Measurements from ENCODE around the gene RASSF10.

Gene RASSF10

DNA sequence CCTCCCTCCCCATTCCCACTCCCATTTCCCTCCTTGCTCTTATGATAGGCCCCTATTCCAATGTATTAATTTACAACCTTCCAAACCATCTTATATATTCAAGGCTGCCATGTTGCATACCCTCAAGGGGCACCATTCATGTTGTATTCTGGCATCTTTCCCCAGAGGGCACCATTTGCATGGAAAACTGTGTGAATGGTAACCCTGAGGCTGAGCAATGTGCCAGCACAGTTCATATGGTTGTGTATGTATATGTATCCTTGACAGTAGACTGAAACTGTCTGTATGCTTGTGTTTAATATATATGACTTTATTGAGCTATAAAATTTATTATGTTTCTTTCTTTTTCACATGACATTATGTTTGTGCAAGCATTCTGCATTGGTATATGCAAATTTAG is 7.3 kb downstream of the RASSF10 start:
- no peak for DNase-seq (ENCODE audit: low read depth)
- TF ChIP-seq, protein P1, sequence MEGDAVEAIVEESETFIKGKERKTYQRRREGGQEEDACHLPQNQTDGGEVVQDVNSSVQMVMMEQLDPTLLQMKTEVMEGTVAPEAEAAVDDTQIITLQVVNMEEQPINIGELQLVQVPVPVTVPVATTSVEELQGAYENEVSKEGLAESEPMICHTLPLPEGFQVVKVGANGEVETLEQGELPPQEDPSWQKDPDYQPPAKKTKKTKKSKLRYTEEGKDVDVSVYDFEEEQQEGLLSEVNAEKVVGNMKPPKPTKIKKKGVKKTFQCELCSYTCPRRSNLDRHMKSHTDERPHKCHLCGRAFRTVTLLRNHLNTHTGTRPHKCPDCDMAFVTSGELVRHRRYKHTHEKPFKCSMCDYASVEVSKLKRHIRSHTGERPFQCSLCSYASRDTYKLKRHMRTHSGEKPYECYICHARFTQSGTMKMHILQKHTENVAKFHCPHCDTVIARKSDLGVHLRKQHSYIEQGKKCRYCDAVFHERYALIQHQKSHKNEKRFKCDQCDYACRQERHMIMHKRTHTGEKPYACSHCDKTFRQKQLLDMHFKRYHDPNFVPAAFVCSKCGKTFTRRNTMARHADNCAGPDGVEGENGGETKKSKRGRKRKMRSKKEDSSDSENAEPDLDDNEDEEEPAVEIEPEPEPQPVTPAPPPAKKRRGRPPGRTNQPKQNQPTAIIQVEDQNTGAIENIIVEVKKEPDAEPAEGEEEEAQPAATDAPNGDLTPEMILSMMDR (conservative IDR thresholded peaks at IDR 0.05; ENCODE audit: low read depth, low read length): no peak
- H3K4me3 ChIP-seq (ENCODE audit: low read length): no peak overlapping the region

- no peak overlapping the region for H3K4me3 ChIP-seq (ENCODE audit: low read length)
- TF ChIP-seq, protein P1 (conservative IDR thresholded peaks at IDR 0.05; ENCODE audit: low read depth, low read length): no peak
- DNase-seq (ENCODE audit: low read depth): no peak
Observed at GRCh38 chr11:13019313-13019712, 10.2 kb downstream of the RASSF10 start.

DNA sequence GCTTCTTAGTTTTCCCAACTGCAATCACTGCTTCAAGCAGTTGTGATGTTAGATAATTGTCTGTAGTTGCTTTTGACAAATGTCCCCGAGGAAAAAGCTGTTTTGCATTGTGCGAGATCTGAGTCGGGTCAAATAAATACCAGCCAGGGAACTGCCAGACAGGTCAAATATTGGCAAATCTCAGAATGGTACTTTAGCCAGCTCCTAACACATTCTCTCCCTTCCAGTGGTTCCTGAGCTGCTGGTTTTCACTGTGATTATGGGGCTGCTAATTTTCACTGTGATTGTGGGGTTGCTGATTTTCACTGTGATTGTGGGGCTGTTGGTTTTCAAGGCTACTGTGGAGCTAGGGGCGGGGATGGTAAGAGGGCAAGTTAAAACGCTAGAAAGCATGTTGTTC is 14.3 kb downstream of the RASSF10 start:
- TF ChIP-seq, protein P1 (conservative IDR thresholded peaks at IDR 0.05; ENCODE audit: low read depth, low read length): no peak
- DNase-seq (ENCODE audit: low read depth): no peak
- no peak overlapping the region for H3K4me3 ChIP-seq (ENCODE audit: low read length)

GRCh38 chr11:13026722-13027121 is 17.6 kb downstream of the RASSF10 start:
- no peak for DNase-seq (ENCODE audit: low read depth)
- TF ChIP-seq, protein P1 (conservative IDR thresholded peaks at IDR 0.05; ENCODE audit: low read depth, low read length): no peak

DNA sequence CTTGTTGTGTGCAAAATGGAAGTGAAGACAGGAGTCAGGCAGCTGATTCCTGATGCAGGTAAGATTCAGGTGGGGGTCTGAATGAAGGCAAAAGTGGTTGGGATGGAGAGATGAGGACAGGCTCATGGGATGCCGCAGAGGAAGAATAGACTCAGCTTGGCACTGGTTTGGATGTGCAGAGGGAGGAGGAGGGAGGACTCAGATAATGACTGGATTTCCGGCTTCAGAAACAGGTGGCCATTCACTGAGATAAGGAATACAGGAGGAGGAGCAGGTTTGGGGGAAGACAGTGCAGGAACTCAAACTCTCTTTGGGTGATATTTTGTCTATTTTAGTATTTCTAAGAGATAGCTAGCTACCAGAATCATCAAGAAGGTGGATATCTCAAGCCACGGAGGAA is 19.2 kb downstream of the RASSF10 start:
- DNase-seq (ENCODE audit: low read depth): no peak
- H3K4me3 ChIP-seq (ENCODE audit: low read length): no peak overlapping the region
- TF ChIP-seq, protein P1 (conservative IDR thresholded peaks at IDR 0.05; ENCODE audit: low read depth, low read length): no peak

More at GRCh38 chr11:13026722-13027121, 17.6 kb downstream of the RASSF10 start:
- H3K4me3 ChIP-seq (ENCODE audit: low read length): no peak overlapping the region

DNA sequence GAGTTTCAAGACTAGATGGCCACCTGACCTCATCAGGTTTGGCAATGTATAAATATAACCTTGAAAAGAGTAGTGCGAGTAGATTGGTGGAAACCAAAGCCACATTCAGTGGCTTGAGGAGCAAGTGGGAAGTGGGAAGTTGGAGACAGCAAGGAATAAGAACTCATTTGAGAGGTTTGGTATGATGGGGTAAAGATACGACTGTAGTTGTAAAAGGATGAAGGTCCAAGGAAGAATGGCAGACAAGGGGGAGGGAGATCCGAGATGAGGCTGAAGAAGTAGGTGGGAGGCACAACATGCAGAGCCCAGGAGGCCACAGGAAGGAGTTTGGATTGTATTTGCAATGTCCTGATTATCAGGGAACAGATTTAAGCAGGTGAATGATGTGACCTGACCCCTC is 20.8 kb downstream of the RASSF10 start:
- TF ChIP-seq, protein P1 (conservative IDR thresholded peaks at IDR 0.05; ENCODE audit: low read depth, low read length): no peak
- no peak for DNase-seq (ENCODE audit: low read depth)
- H3K4me3 ChIP-seq (ENCODE audit: low read length): no peak overlapping the region

- H3K4me3 ChIP-seq (ENCODE audit: low read length): no peak overlapping the region
- DNase-seq (ENCODE audit: low read depth): no peak
- TF ChIP-seq, protein P1 (conservative IDR thresholded peaks at IDR 0.05; ENCODE audit: low read depth, low read length): no peak
Observed at GRCh38 chr11:13030857-13031256, 21.7 kb downstream of the RASSF10 start.

Measured in retinal pigment epithelial cell (primary cell).